ENCODE measurements around the gene GRPEL1.

The GRPEL1 gene

DNA sequence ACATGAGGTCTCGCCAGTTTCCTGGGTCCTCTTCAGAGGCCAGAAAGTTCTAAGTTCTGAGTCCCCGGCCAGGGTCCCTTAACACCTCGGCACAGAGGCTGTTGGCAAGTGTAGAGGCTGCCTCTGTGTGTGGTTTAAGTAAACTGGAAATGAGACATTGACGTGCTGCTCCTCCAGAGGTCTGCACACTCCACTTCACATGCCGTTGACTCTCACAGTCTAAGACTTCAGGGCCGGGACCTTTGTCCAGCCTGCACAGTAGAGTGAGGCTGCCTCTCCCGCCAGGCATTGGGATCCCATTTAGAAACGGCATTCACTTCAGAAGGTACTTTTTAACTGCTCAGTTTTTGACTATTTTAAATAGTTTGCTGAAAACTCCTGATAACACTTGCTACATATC lies 35.3 kb downstream of the GRPEL1 start:
- Histone ChIP-seq H3K9ac (ENCODE audit: low read length) (no peak overlapping the region), H3K36me3 (ENCODE audit: control insufficient read depth, insufficient read depth, low read length) (peaks cover 11% of the 10 kb centered on the region), H3K4me1 (ENCODE audit: control insufficient read depth, insufficient read depth, low read length) (no peaks in the 10 kb centered on the region), H3K27ac (ENCODE audit: low read depth, low read length) (no peak overlapping the region), H3K4me3 (ENCODE audit: low read length) (no peak overlapping the region), H3K27me3 (ENCODE audit: control insufficient read depth, insufficient read depth, low read length) (no peaks in the 10 kb centered on the region)

DNA sequence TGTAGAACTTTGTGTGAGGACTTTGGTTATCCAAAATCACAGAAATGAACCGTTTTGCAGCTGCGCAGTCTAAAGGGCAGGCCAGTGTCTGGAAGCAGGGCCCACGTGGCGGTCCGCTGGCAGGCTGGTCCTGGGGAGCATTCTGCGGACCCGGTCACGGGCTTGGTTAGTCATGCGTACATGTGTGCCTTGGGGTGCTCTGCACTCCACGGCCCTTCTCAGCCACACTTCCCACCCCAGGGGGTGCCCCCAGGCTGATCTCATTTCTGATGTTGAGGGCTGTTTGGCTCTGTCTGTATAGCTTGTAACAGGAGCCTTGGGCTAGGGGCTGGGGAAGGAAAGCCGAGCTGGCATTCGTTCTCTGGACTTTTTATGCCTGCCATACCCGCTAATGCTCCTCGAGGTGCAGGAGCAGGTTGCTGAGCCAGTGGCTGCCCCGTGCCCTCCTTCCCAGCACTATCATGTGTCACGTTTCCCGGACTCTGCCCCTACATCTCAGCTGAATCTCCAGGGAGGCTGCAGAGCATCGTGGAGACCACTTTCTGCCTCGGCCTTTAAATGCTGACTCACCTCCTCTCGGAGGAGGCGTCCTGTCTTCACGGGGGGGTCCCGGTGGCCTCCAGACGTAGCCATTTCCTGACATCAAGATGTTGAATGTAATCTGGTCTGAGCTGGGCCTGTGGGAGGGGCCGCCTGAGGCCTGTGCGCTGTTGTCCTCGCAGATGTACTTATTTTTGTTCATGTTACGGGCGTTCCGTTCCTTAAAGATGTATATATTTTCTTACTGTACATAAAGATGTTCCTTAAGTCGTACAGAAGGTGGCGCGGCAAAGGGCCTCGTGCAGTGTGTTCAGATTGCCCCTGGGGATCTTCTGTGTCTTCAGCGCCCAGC lies 36.1 kb downstream of the GRPEL1 start:
- Histone ChIP-seq H3K27me3 (ENCODE audit: control insufficient read depth, insufficient read depth, low read length) (no peaks in the 10 kb centered on the region), H3K4me1 (ENCODE audit: control insufficient read depth, insufficient read depth, low read length) (no peaks in the 10 kb centered on the region), H3K27ac (ENCODE audit: low read depth, low read length) (no peak overlapping the region), H3K4me3 (ENCODE audit: low read length) (no peak overlapping the region), H3K36me3 (ENCODE audit: control insufficient read depth, insufficient read depth, low read length) (peaks cover 11% of the 10 kb centered on the region), H3K9ac (ENCODE audit: low read length) (no peak overlapping the region)

DNA sequence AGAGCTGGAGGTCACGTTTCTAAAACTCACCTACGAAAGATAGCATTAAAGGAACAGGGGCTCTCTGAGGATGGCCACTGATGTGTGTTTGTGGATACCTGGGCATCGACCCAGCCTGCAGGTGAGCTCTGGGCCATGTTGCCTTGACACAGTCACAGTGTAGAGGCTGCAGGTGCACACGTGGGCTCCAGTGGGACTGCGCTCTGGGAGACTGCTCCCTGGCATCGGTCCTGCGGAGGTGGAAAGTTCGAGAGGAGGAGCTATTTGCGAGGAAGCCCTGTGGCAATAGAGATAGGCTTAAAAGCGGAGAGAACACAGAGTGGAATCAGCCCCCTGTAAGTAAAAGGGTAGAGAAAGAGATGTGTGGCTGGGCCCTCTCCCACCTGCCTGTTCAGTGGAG lies 37.0 kb downstream of the GRPEL1 start:
- H3K4me1 ChIP-seq (ENCODE audit: control insufficient read depth, insufficient read depth, low read length), result no peaks in the 10 kb centered on the region
- H3K27ac ChIP-seq (ENCODE audit: low read depth, low read length), result no peak overlapping the region
- no peak overlapping the region for H3K4me3 ChIP-seq (ENCODE audit: low read length)
- H3K36me3 ChIP-seq (ENCODE audit: control insufficient read depth, insufficient read depth, low read length), result peaks cover 11% of the 10 kb centered on the region
- H3K9ac ChIP-seq (ENCODE audit: low read length), result no peak overlapping the region
- no peaks in the 10 kb centered on the region for H3K27me3 ChIP-seq (ENCODE audit: control insufficient read depth, insufficient read depth, low read length)

DNA sequence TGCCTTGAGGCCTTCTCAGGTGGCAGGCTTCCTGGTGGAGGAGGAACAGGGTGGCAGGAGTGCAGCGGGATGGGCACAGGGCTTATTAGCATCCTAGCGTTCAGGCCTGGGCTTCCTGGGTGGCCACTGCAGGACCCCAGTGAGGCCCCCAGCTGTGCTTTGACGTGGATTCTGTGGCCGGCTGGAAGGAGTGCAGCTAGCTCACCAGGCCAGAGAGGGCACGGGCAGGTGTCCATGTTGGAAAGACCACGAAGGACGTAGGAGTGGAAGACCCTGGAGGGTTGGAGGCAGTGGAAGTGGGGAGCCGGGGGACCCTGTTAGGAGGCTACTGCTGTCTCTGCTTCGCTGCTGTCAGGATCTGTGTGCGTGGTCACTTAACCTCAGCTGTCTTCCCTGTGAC lies 37.9 kb downstream of the GRPEL1 start:
- Histone ChIP-seq H3K36me3 (ENCODE audit: control insufficient read depth, insufficient read depth, low read length) (peaks cover 11% of the 10 kb centered on the region), H3K4me3 (ENCODE audit: low read length) (no peak overlapping the region), H3K9ac (ENCODE audit: low read length) (no peak overlapping the region)

DNA sequence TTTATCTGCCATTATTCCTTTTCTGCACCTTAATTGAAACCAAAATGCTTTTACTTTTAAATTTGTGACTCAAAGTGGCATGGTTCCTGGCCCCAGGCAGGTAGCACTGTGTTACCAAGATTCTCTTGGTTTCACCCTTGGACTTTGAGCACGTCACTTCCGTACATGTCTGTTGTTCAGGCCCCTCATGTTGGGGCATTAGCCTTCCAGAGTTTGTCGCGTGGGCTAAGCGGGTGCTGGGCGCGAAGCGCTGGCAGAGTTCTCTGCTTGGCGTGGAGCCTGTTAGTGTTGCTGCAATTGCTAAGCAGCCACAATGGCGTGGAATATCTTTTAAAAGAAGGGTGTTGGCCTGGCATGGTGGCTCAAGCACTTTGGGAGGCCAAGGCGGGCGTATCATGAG lies 38.7 kb downstream of the GRPEL1 start:
- no peak overlapping the region for H3K4me3 ChIP-seq (ENCODE audit: low read length)

More for the DNA sequence above, 37.9 kb downstream of the GRPEL1 start:
- Histone ChIP-seq H3K27ac (ENCODE audit: low read depth, low read length) (no peak overlapping the region), H3K27me3 (ENCODE audit: control insufficient read depth, insufficient read depth, low read length) (no peaks in the 10 kb centered on the region), H3K4me1 (ENCODE audit: control insufficient read depth, insufficient read depth, low read length) (no peaks in the 10 kb centered on the region)

DNA sequence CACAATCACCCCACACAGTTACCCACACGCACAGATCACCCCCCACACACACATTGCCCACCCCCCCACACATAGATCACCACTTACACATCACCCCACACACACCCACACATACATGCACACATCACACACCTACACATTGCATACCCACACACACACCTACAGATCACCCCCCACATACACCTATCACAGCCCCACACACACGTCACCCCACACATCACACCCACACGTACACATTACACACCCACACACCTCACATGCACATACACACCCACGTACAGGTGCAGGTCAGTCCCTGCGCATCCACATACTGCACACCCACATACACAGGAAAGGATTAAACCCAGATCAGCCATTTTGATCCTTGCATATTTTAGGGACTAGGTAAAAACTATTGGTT lies 40.0 kb downstream of the GRPEL1 start:
- Histone ChIP-seq H3K27ac (ENCODE audit: low read depth, low read length) (no peak overlapping the region), H3K36me3 (ENCODE audit: control insufficient read depth, insufficient read depth, low read length) (peaks cover 19% of the 10 kb centered on the region), H3K4me3 (ENCODE audit: low read length) (no peak overlapping the region), H3K27me3 (ENCODE audit: control insufficient read depth, insufficient read depth, low read length) (no peaks in the 10 kb centered on the region), H3K9ac (ENCODE audit: low read length) (no peak overlapping the region), H3K4me1 (ENCODE audit: control insufficient read depth, insufficient read depth, low read length) (no peaks in the 10 kb centered on the region)

More for the DNA sequence above, 38.7 kb downstream of the GRPEL1 start:
- peaks cover 16% of the 10 kb centered on the region for H3K36me3 ChIP-seq (ENCODE audit: control insufficient read depth, insufficient read depth, low read length)
- no peaks in the 10 kb centered on the region for H3K27me3 ChIP-seq (ENCODE audit: control insufficient read depth, insufficient read depth, low read length)
- no peak overlapping the region for H3K27ac ChIP-seq (ENCODE audit: low read depth, low read length)
- H3K4me1 ChIP-seq (ENCODE audit: control insufficient read depth, insufficient read depth, low read length), result no peaks in the 10 kb centered on the region
- no peak overlapping the region for H3K9ac ChIP-seq (ENCODE audit: low read length)

DNA sequence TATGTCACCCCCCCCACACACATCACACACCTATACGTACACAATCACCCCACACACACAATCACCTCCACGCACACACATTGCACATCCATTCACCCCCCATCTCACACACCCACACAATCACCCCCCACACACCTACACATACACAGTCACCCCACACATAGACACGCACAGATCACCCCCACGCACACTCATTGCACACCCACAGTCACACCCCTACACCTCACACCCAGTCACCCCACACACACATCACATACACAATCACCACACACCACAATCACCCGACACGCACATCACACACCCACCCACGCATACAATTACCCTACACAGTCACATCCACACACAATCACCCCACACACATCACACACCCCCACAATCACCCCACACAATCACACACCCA lies 40.6 kb downstream of the GRPEL1 start:
- Histone ChIP-seq H3K27me3 (ENCODE audit: control insufficient read depth, insufficient read depth, low read length) (no peaks in the 10 kb centered on the region), H3K27ac (ENCODE audit: low read depth, low read length) (no peak overlapping the region), H3K9ac (ENCODE audit: low read length) (no peak overlapping the region), H3K4me3 (ENCODE audit: low read length) (no peak overlapping the region), H3K36me3 (ENCODE audit: control insufficient read depth, insufficient read depth, low read length) (peaks cover 22% of the 10 kb centered on the region), H3K4me1 (ENCODE audit: control insufficient read depth, insufficient read depth, low read length) (no peaks in the 10 kb centered on the region)

DNA sequence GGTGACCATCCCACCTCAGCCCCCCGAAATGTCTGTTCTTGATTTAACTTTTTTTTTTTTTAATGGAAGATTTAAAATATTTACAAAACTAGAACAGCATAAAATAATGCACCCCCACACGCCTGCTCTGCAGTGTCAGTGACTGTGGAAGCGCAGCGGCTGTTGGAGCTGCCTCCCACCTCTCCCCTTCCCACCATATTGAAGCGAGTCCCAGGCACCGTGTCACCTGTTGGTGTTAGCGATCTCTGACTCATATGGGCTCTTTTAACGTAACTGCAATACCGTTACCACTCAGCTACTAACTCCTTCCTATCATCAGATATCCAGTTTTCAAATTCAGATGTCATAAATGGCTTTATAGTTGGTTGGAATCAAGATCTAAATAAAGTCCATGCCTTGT lies 41.8 kb downstream of the GRPEL1 start:
- Histone ChIP-seq H3K9ac (ENCODE audit: low read length) (no peak overlapping the region), H3K27ac (ENCODE audit: low read depth, low read length) (no peak overlapping the region), H3K4me3 (ENCODE audit: low read length) (no peak overlapping the region), H3K36me3 (ENCODE audit: control insufficient read depth, insufficient read depth, low read length) (peaks cover 26% of the 10 kb centered on the region), H3K27me3 (ENCODE audit: control insufficient read depth, insufficient read depth, low read length) (no peaks in the 10 kb centered on the region), H3K4me1 (ENCODE audit: control insufficient read depth, insufficient read depth, low read length) (no peaks in the 10 kb centered on the region)

DNA sequence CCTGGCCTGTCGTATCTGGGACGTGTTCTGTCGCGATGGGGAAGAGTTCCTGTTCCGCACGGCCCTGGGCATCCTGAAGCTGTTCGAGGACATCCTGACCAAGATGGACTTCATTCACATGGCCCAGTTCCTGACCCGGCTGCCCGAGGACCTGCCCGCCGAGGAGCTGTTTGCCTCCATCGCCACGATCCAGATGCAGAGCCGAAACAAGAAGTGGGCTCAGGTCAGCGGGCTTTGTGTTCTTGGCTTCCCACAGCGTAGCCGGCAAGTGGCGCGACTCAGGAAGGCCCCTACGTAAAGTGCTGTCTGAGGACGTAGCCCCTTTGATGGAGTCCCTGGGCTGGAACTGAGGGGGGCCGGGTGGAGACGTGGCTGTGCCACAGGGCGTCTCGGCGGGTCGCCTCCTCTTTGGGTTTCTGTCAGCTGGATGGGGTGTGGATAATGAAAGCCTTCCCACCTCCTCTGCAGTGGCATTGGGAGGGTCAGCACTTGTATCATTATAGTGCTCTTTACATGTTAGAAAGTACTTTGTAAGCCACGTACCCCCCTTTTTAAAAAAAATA lies 42.7 kb downstream of the GRPEL1 start:
- Histone ChIP-seq H3K4me1 (ENCODE audit: control insufficient read depth, insufficient read depth, low read length) (no peaks in the 10 kb centered on the region), H3K4me3 (ENCODE audit: low read length) (no peak overlapping the region), H3K27me3 (ENCODE audit: control insufficient read depth, insufficient read depth, low read length) (no peaks in the 10 kb centered on the region), H3K36me3 (ENCODE audit: control insufficient read depth, insufficient read depth, low read length) (peaks cover 19% of the 10 kb centered on the region), H3K27ac (ENCODE audit: low read depth, low read length) (no peak overlapping the region), H3K9ac (ENCODE audit: low read length) (no peak overlapping the region)

DNA sequence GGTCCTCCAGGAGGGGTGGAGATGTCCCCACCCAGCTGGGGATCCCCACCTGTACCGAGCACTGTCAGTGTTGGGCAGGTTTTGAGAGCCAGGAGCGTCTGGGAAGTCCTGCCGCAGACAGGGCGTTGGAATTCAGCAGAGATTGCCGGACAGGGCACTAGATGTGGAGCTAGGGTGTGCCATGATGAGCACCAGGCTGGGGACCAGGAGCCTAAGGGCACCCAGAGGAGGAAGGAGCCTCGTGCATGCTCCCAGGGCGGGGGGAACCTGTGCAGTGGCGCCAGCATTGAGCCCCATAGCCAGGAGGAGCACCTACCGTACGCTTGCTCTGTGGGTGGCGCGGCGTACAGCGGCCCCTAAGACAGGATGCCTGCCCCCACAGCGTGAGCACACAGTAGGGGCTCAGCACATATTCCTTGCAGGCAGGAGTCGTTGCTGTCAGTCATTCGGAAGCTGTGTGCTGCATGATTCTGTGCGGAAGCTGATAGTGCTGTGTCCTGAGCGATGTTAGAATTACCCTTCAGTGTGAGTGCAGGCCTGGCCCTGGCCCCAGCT lies 43.5 kb downstream of the GRPEL1 start:
- Histone ChIP-seq H3K36me3 (ENCODE audit: control insufficient read depth, insufficient read depth, low read length) (peaks cover 20% of the 10 kb centered on the region), H3K27ac (ENCODE audit: low read depth, low read length) (no peak overlapping the region), H3K9ac (ENCODE audit: low read length) (no peak overlapping the region), H3K27me3 (ENCODE audit: control insufficient read depth, insufficient read depth, low read length) (no peaks in the 10 kb centered on the region), H3K4me1 (ENCODE audit: control insufficient read depth, insufficient read depth, low read length) (no peaks in the 10 kb centered on the region), H3K4me3 (ENCODE audit: low read length) (no peak overlapping the region)

DNA sequence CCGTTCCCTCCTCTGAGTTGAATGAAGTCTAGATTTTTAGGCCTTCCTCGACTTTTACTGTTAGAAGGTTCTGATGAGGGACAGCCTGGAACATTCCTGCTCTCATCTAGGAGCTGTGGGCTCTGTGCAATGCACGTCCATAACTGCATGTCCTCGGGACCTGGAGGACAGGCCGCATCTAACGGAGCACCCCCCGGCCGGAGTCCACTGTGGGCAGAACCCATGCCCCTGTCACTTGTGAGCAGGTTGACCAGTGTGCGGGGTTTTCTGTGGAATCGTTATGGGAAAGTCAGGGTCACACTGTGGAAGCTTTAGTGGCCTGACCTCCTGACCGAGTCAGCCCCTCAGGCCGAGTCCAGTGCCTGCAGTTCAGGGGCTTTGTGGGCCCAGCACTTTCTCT lies 44.0 kb downstream of the GRPEL1 start:
- Histone ChIP-seq H3K27me3 (ENCODE audit: control insufficient read depth, insufficient read depth, low read length) (no peaks in the 10 kb centered on the region), H3K27ac (ENCODE audit: low read depth, low read length) (no peak overlapping the region), H3K36me3 (ENCODE audit: control insufficient read depth, insufficient read depth, low read length) (peaks cover 19% of the 10 kb centered on the region), H3K4me3 (ENCODE audit: low read length) (no peak overlapping the region), H3K9ac (ENCODE audit: low read length) (no peak overlapping the region), H3K4me1 (ENCODE audit: control insufficient read depth, insufficient read depth, low read length) (no peaks in the 10 kb centered on the region)

DNA sequence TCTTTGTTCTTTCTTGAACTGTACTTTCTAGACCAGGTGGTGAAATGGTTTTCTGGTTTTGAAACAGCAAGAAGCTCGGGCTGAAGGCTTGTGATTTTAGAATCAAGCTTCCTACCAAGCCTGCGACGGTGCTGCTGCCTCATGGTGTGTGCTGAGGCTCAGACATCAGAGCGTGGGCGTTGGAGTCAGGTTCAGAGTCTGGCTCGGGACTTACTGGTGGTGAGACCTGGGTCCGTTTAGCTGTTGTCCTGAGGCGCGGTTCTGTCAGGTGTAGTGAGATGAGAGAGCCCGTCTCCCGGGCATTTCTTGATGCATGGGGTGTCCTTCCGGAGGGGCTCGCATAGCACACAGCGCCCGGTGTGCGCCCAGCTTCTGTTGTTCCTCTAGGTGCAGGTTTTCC lies 44.4 kb downstream of the GRPEL1 start:
- H3K36me3 ChIP-seq (ENCODE audit: control insufficient read depth, insufficient read depth, low read length), result peaks cover 20% of the 10 kb centered on the region
- H3K27me3 ChIP-seq (ENCODE audit: control insufficient read depth, insufficient read depth, low read length), result no peaks in the 10 kb centered on the region

More for the DNA sequence above, 44.4 kb downstream of the GRPEL1 start:
- no peak overlapping the region for H3K9ac ChIP-seq (ENCODE audit: low read length)
- no peak overlapping the region for H3K27ac ChIP-seq (ENCODE audit: low read depth, low read length)
- no peaks in the 10 kb centered on the region for H3K4me1 ChIP-seq (ENCODE audit: control insufficient read depth, insufficient read depth, low read length)
- no peak overlapping the region for H3K4me3 ChIP-seq (ENCODE audit: low read length)
